CD4-positive, alpha-beta T cell (primary cell): ENCODE data around the gene RAB34. TPM values are rescaled to one million over a fixed set of nuclear protein-coding genes. Genes with fewer than 3 reads are reported as not detected.

Experiments used
- ATAC-seq: fragments of 200-7000 bp; cut with Tn5 transposase; one replicate; pipeline ENCODE4 v1.10.0; 2022; ENCODE audit warnings: mild to moderate bottlenecking; ENCODE audit not compliant: poor library complexity
- CTCF ChIA-PET: fragments of 350-600 bp; sonication (Branson Sonifier 250); formaldehyde crosslinking; loops from one replicate; lab custom pipeline; 2021; ENCODE audit warnings: antibody characterized with exemption, inconsistent platforms; lab: Charles Lee
- POLR2A ChIA-PET: fragments of 350-600 bp; sonication (Branson Sonifier 250); formaldehyde crosslinking; loops from one replicate; lab custom pipeline; 2021; ENCODE audit warnings: antibody characterized with exemption, inconsistent platforms; lab: Charles Lee
- DNase-seq, 14 experiments: peaks; one replicate each; pipeline ENCODE4 v3.0.0-alpha.2; 2013 to 2020; ENCODE audit warnings: mixed read lengths in 2 of 14
- H3K27ac ChIP-seq, 2 donors: one replicate each; pipeline versions ENCODE4 v1.5.1 to v1.7.0; 2013; ENCODE audit warnings: low read length in 2 of 2, low read depth in 1 of 2, mild to moderate bottlenecking in 1 of 2
- H3K27me3 ChIP-seq, 2 experiments: 1 replicate in 1 of 2; 2 replicates in 1 of 2; pipeline versions ENCODE4 v1.6.1 to v1.7.0; 2013; ENCODE audit warnings: low read length in 2 of 2, control low read depth in 1 of 2, mild to moderate bottlenecking in 1 of 2, moderate library complexity in 1 of 2; ENCODE audit not compliant: insufficient read depth in 2 of 2, control insufficient read depth in 1 of 2
- H3K36me3 ChIP-seq: one replicate; pipeline ENCODE4 v1.6.1; 2013; ENCODE audit warnings: low read length, control low read depth; ENCODE audit not compliant: insufficient read depth
- H3K4me1 ChIP-seq: one replicate; pipeline ENCODE4 v1.6.1; 2013; ENCODE audit warnings: low read length, control low read depth; ENCODE audit not compliant: insufficient read depth
- H3K4me3 ChIP-seq: one replicate; pipeline ENCODE4 v1.5.1; 2013; ENCODE audit warnings: mild to moderate bottlenecking, low read length, moderate library complexity
- H3K9me3 ChIP-seq, 2 experiments: 1 replicate in 1 of 2; 2 replicates in 1 of 2; pipeline versions ENCODE4 v1.6.1 to v1.7.0; 2013; ENCODE audit warnings: low read length in 2 of 2, mild to moderate bottlenecking in 2 of 2, control low read depth in 1 of 2, moderate library complexity in 1 of 2; ENCODE audit not compliant: control insufficient read depth in 1 of 2, insufficient read depth in 1 of 2
- H3K27ac Mint-ChIP-seq: one replicate; pipeline ENCODE4 v1.8.0; 2020; ENCODE audit warnings: mixed read lengths
- H3K27me3 Mint-ChIP-seq: one replicate; pipeline ENCODE4 v1.8.0; 2021; ENCODE audit warnings: mixed read lengths
- H3K36me3 Mint-ChIP-seq: one replicate; pipeline ENCODE4 v1.8.0; 2021; ENCODE audit warnings: low read depth, mixed read lengths
- H3K4me1 Mint-ChIP-seq: one replicate; pipeline ENCODE4 v1.8.0; 2021; ENCODE audit warnings: low read depth, mixed read lengths
- H3K4me3 Mint-ChIP-seq: one replicate; pipeline ENCODE4 v1.8.0; 2020; ENCODE audit warnings: mild to moderate bottlenecking, mixed read lengths
- H3K9me3 Mint-ChIP-seq: one replicate; pipeline ENCODE4 v1.8.0; 2020; ENCODE audit warnings: mixed read lengths
- intact Hi-C, 2 experiments: fragments of 100-400 bp; cut with DNase I in 1 of 2; cut with micrococcal nuclease in 1 of 2; formaldehyde crosslinking; loops; one replicate each; pipeline versions ENCODE4 v1.15.1 to v1.9.0; 2023 to 2025; cut with DNase I, micrococcal nuclease
- total RNA-seq, 174 experiments: library from RNA in 2 of 174; stranded (reverse) in 2 of 174; gene quantifications; one replicate each; pipeline ENCODE4 v1.2.3 and lab custom pipeline; 2021 to 2026
- TF ChIP-seq, protein P1 (sequence below): fragments of 200-600 bp; IDR thresholded peaks from one replicate; pipeline ENCODE4 v1.8.0; 2022; ENCODE audit warnings: antibody characterized with exemption, mild to moderate bottlenecking

RAB34 gene
- total RNA-seq, 2 experiments from 2014 or later: 20.7 to 21.3 TPM

DNA sequence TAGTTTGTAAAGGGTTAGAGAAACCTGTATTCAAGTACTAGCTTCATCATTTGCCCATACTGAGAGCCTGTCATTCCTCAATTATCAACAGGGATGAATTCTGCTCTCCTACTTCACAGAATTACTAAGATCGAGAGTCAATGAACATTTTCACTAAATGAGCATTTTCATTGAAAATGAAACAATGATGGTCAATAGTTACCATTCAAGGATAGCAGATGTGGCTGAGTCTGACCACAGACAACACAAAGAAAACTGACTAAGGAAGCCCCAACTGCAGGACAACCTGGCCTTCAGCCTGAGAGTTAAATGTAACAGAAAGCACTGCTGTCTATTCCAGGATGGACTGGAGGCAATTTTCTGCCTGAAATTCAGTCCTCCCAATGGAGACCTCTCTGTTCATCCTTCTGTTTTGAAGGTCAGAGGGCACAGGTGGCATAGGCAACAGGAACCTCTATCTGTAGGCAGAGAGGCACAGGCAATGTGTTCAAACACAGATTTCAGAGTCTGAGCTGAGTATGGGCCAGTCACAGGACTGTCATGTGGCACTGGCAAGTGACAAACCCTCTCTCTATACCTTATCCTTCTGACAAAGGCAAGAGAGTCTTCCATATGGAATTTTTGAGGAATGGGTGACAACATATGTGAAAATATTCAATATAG is 45.6 kb upstream of the RAB34 start:
- H3K36me3 ChIP-seq: peaks cover 55% of the 10 kb centered on the region
- intact Hi-C loops: loop anchor here (1.0 to 10.0 kb wide), 8 partner anchors 36 to 352 kb away; partner anchors contain the start of genes NEK8 (in 2 of the 2), TLCD1 (in 2 of the 2), DHRS13 (in 1 of the 2) and FAM222B (in 1 of the 2)
- Mint-ChIP-seq H3K27me3 (no peaks in the 10 kb centered on the region), H3K36me3 (peaks cover 53% of the 10 kb centered on the region), H3K4me3 (no peak overlapping the region), H3K27ac (peak overlapping the region; percentile 7), H3K4me1 (peaks cover 8% of the 10 kb centered on the region), H3K9me3 (no peaks in the 10 kb centered on the region)
- H3K4me1 ChIP-seq: no peaks in the 10 kb centered on the region
- H3K4me3 ChIP-seq: no peak overlapping the region
- peak; percentile 32 for ATAC-seq
- ChIA-PET CTCF (interaction anchor here (0.6 to 6.6 kb wide), 47 partner anchors 9 to 354 kb away, joined by 3 to 70 read pairs (median 4); partner anchors contain the start of genes DHRS13, FAM222B, FLOT2 and NEK8), POLR2A (interaction anchor here (0.6 to 2.3 kb wide), 9 partner anchors 20 to 190 kb away, joined by 3 to 31 read pairs (median 7); partner anchors contain the start of genes FAM222B, FLOT2, NEK8 and TLCD1)
- H3K27ac ChIP-seq: no peak overlapping the region
- H3K27me3 ChIP-seq: no peaks in the 10 kb centered on the region
- H3K9me3 ChIP-seq: no peaks in the 10 kb centered on the region
- TF ChIP-seq, protein P1, sequence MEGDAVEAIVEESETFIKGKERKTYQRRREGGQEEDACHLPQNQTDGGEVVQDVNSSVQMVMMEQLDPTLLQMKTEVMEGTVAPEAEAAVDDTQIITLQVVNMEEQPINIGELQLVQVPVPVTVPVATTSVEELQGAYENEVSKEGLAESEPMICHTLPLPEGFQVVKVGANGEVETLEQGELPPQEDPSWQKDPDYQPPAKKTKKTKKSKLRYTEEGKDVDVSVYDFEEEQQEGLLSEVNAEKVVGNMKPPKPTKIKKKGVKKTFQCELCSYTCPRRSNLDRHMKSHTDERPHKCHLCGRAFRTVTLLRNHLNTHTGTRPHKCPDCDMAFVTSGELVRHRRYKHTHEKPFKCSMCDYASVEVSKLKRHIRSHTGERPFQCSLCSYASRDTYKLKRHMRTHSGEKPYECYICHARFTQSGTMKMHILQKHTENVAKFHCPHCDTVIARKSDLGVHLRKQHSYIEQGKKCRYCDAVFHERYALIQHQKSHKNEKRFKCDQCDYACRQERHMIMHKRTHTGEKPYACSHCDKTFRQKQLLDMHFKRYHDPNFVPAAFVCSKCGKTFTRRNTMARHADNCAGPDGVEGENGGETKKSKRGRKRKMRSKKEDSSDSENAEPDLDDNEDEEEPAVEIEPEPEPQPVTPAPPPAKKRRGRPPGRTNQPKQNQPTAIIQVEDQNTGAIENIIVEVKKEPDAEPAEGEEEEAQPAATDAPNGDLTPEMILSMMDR: no peak
- no peak for DNase-seq

DNA sequence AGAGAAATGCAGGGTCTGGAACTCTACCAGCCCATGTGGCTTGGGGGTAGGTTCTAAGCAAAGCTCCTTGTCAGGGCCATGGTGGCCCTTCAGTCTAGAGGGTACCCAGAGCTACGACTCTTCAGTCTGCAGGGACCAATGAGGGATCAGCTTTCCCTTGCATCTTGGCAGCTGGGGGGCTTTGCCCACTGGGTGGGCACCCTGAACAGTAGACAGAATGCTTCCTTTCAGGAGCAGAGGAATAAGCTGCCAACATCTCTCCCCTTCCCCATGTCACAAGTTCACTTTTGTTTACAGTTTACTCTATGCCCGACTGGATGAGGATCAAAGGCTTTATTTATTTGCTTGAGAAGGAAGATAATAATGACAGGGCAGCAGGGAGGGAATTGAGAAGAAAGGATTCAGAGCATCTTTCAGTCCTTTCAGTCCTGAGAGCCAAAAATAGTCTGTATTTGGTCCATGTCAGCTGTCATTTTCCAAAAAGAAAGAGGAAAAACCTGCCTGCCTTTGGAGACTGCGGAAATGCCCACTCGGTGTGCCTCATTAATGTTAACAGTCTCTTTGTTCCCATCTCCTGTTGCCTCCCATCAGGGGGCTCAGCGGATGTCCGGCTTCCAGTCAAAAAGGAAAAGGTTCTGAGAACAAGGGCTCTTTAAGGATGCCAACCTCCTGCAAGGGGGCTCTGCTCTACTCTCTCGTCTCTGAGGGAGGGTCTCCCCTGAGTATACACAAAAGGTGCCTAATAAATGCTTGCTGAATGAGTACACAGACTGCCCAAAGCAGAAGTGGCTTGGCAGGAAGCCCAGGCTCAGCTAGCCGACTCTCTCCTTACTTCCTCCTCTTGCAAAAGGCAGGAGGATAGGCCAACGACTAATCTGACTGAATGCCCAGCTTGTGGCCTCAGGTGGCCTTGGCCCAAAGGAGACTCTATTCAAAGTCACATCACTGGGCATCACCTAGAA is 43.2 kb upstream of the RAB34 start:
- H3K36me3 ChIP-seq: peaks cover 57% of the 10 kb centered on the region
- no peaks in the 10 kb centered on the region for H3K27me3 Mint-ChIP-seq
- H3K27ac Mint-ChIP-seq: no peak overlapping the region

More for the DNA sequence above, 43.2 kb upstream of the RAB34 start:
- ChIA-PET CTCF (interaction anchor here (1.3 to 6.6 kb wide), 2 partner anchors 11 to 34 kb away, joined by 4 to 70 read pairs; partner anchors contain the start of genes NEK8 and TLCD1), POLR2A (interaction anchor here (1.4 kb wide), 1 partner anchor 81 kb away, joined by 3 read pairs; the partner anchor contains the start of gene FAM222B)
- Mint-ChIP-seq H3K36me3 (peaks cover 70% of the 10 kb centered on the region), H3K9me3 (no peaks in the 10 kb centered on the region), H3K4me1 (peaks cover 8% of the 10 kb centered on the region), H3K4me3 (no peak overlapping the region)
- Histone ChIP-seq H3K27ac (no peak overlapping the region), H3K4me1 (no peaks in the 10 kb centered on the region), H3K4me3 (no peak overlapping the region), H3K9me3 (no peaks in the 10 kb centered on the region), H3K27me3 (no peaks in the 10 kb centered on the region)
- ATAC-seq (no peak), DNase-seq (peak in 1 of 14 experiments; percentile 25)
- intact Hi-C loops: loop anchor here (5.0 to 10.0 kb wide), 3 partner anchors 34 to 354 kb away; partner anchors contain the start of genes NEK8 (in 2 of the 2), TLCD1 (in 2 of the 2) and DHRS13 (in 1 of the 2)
- TF ChIP-seq, protein P1: no peak
